AG04450 (cell line): ENCODE data around the gene PXMP2. TPM values are rescaled to one million over a fixed set of nuclear protein-coding genes. Genes with fewer than 3 reads are reported as not detected.
A peak's percentile ranks its signal among the peaks of the same experiment; 100 is the strongest.

ENCODE experiments used
- CTCF ChIA-PET: fragments of 300-600, 350-600 bp; formaldehyde crosslinking; extraction: SDS; loops from one replicate; lab custom pipeline; 2022; ENCODE audit warnings: antibody characterized with exemption, inconsistent platforms; lab: Charles Lee
- POLR2A ChIA-PET: fragments of 350-600 bp; formaldehyde crosslinking; extraction: SDS; loops from one replicate; lab custom pipeline; 2021; ENCODE audit warnings: antibody characterized with exemption, inconsistent platforms; lab: Yijun Ruan, JAX
- DNase-seq: peaks from one replicate; pipeline ENCODE4 v3.0.0-alpha.2; 2011; ENCODE audit warnings: low read depth, low spot score
- H3K27ac ChIP-seq: one replicate; pipeline ENCODE4 v1.5.1; 2012; ENCODE audit warnings: low read depth, low read length, control low read depth
- H3K27me3 ChIP-seq: one replicate; pipeline ENCODE4 v1.6.0; 2012; ENCODE audit warnings: low read length; ENCODE audit not compliant: control insufficient read depth, insufficient read depth
- H3K4me3 ChIP-seq: 2 replicates; pipeline ENCODE4 v1.5.1; 2011; ENCODE audit warnings: mild to moderate bottlenecking, low read depth, low read length, control low read depth
- H3K9me3 ChIP-seq: 2 replicates; pipeline ENCODE4 v1.5.1; 2012; ENCODE audit warnings: low read length; ENCODE audit not compliant: control insufficient read depth, insufficient read depth
- polyA plus RNA-seq: library from polyadenylated mRNA; depleted of rRNA; stranded (reverse); fragments of >200 nt; gene quantifications from 2 replicates; pipeline ENCODE4 v1.2.3, GENCODE V29; 2011
- TF ChIP-seq, protein P1 (sequence below): IDR thresholded peaks from 2 replicates; pipeline ENCODE4 v1.5.1; 2011; ENCODE audit warnings: low read depth, low read length, control low read depth, inconsistent platforms

The PXMP2 gene
- polyA plus RNA-seq, 1 experiment = 17.3 TPM

DNA sequence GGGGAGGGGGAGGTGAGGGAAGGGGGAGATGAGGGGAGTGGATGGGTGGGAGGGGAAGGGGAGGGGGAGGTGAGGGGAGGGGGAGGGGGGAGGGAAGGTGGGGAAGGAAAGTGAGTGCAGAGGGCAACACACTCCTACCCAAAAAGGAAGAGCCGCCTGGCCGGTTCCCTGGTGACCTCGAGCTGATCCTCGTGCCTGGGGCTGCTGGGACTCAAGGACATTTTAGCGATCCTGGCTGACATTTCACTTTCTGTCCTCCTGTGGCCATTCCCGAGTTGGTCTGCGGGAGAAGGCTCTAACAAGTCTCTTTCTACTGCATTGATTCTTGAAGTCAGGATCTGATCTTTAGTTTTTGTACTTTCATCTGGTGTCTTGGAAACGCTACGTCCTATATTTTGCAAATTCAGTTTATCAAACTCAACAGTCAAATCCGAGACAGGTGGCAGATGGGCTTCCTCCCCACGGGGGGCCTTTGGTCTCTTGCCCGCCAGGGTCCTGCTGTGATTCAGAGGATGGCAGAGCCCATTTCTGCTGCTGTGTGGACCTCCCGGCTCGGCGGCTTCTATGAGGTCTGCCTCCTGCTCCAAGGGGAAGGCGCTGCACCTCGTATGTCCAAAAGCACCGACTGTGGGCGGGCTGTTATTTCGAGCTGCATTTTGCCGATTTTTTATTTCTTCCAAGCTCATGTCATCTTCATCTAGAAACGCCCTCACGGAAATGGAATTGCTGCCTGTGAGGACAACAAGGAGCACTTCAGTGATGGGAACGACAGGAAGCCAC lies 42.3 kb downstream of the PXMP2 start:
- Histone ChIP-seq H3K27ac (no peak overlapping the region), H3K4me3 (no peak overlapping the region), H3K9me3 (peaks cover 14% of the 10 kb centered on the region), H3K27me3 (no peaks in the 10 kb centered on the region)
- ChIA-PET CTCF (no interaction called here), POLR2A (no interaction called here)
- TF ChIP-seq, protein P1, sequence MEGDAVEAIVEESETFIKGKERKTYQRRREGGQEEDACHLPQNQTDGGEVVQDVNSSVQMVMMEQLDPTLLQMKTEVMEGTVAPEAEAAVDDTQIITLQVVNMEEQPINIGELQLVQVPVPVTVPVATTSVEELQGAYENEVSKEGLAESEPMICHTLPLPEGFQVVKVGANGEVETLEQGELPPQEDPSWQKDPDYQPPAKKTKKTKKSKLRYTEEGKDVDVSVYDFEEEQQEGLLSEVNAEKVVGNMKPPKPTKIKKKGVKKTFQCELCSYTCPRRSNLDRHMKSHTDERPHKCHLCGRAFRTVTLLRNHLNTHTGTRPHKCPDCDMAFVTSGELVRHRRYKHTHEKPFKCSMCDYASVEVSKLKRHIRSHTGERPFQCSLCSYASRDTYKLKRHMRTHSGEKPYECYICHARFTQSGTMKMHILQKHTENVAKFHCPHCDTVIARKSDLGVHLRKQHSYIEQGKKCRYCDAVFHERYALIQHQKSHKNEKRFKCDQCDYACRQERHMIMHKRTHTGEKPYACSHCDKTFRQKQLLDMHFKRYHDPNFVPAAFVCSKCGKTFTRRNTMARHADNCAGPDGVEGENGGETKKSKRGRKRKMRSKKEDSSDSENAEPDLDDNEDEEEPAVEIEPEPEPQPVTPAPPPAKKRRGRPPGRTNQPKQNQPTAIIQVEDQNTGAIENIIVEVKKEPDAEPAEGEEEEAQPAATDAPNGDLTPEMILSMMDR = no peak
- DNase-seq = no peak

DNA sequence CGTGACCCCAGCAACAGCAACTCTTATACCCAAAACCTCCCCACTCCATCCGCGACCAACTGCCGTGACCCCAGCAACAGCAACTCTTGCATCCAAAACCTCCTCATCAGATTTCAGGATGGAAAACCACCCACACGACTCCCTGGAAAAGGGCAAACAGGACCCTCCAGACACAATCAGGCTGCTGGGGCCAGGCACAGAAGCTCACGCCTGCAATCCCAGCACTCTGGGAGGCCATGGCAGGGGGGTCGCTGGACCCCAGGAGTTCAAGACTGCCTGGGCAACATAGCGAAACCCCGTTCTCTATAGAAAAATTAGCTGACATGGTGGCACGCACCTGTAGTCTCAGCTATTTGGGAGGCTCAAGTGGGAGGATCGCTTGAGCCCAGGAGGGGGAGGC lies 43.0 kb downstream of the PXMP2 start:
- CTCF ChIA-PET = no interaction called here
- TF ChIP-seq, protein P1 = no peak
- Histone ChIP-seq H3K4me3 (no peak overlapping the region), H3K27me3 (no peaks in the 10 kb centered on the region), H3K27ac (no peak overlapping the region), H3K9me3 (peaks cover 14% of the 10 kb centered on the region)
- POLR2A ChIA-PET = no interaction called here
- no peak for DNase-seq

DNA sequence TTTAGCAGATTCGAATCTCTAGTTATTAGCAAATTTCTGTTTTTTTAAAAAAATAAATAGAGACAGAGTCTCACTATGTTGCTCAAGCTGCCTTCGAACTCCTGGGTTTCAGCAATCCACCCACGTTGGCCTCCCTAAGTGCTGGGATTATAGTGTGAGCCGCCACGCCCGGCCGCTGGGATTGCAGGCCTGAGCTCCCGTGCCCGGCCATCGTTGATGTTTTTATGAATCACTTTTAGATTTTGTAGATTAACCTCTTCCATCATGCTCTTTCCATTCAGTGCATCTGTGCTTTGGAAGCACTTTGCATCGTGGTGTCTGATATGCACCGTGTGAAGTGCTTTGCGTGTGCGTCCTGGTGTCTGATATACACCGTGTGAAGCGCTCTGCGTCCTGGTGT lies 44.2 kb downstream of the PXMP2 start:
- H3K4me3 ChIP-seq = no peak overlapping the region
- DNase-seq = no peak
- H3K9me3 ChIP-seq = peaks cover 17% of the 10 kb centered on the region
- ChIA-PET POLR2A (no interaction called here), CTCF (no interaction called here)
- no peak overlapping the region for H3K27ac ChIP-seq
- H3K27me3 ChIP-seq = no peaks in the 10 kb centered on the region
- TF ChIP-seq, protein P1 = no peak

DNA sequence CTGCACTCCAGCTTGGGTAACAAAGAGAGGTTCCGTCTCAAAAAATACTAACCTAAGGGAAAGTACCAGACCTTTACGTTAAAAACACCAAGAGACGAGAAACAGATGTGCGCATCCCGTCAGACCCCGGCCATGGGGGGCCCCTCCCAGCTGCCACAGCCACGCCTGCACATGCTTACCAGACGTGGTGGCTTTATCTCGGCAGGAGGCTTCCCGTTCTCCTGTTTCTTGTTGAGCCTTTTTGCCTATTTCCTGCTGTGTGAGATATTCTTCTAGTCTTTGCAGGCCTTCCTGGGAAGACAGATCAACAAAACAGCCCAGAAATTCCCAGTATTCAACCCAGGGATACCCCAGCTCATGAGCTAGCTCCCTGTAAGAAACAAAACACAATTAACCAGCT lies 46.8 kb downstream of the PXMP2 start:
- H3K27ac ChIP-seq = peak overlapping the region; percentile 21
- H3K9me3 ChIP-seq = peaks cover 17% of the 10 kb centered on the region
- ChIA-PET CTCF (no interaction called here), POLR2A (no interaction called here)
- no peak for DNase-seq
- TF ChIP-seq, protein P1 = no peak
- H3K27me3 ChIP-seq = no peaks in the 10 kb centered on the region
- H3K4me3 ChIP-seq = no peak overlapping the region

DNA sequence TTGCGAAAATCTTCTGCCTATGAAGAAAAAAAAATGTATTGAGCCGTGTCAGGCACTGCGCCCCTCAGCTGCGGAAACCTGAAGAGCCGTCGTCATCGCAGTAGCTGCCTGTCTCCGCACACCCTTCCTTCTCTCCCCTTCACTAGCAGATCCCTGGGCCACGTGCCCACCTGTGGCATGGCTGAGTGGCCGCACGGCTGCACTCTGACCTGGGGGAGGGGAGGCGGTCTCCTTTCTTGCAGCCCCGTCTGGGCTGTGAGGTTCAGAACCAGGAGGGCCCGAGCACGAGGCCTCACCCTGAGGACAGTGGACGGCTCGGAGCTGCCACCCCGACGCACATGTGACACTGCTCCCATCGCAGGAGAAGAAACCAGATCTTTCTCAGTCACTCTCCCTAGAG lies 48.1 kb downstream of the PXMP2 start:
- POLR2A ChIA-PET = no interaction called here
- H3K27me3 ChIP-seq = no peaks in the 10 kb centered on the region
- H3K9me3 ChIP-seq = peaks cover 7% of the 10 kb centered on the region; the same call in 1 of the 2 replicates
- H3K27ac ChIP-seq = no peak overlapping the region
- DNase-seq = no peak
- no peak overlapping the region for H3K4me3 ChIP-seq
- CTCF ChIA-PET = no interaction called here
- TF ChIP-seq, protein P1 = no peak
